Measurements from ENCODE around the gene BST2.
A peak's percentile ranks its signal among the peaks of the same experiment; 100 is the strongest.
"Not testable (repeated sequence)": the region's sequence is repeated elsewhere in the genome, so short reads cannot be mapped to it uniquely, and the experiment has no call there.

Gene BST2

GRCh38 chr19:17385878-17386611 is 19.4 kb downstream of the BST2 start:
- peak; percentile 58 for DNase-seq

GRCh38 chr19:17380426-17381138 is 24.8 kb downstream of the BST2 start:
- no peak for DNase-seq

- no peak for DNase-seq
Measured at GRCh38 chr19:17379221-17379631, 26.2 kb downstream of the BST2 start.

- no peak for DNase-seq
Measured at GRCh38 chr19:17378271-17378670, 27.2 kb downstream of the BST2 start.

- no peak for DNase-seq
Measured at GRCh38 chr19:17376935-17377600, 28.4 kb downstream of the BST2 start, which contains the start of gene PLVAP. Gene PLVAP (minus strand): TSS chr19:17377342. CDS start chr19:17377288, 54 bp downstream.

- no peak for DNase-seq
Measured at GRCh38 chr19:17370026-17370587, 35.3 kb downstream of the BST2 start.

GRCh38 chr19:17365361-17365760 is 40.1 kb downstream of the BST2 start:
- DNase-seq: no peak

- not testable (repeated sequence) for DNase-seq
Measured at GRCh38 chr19:17363852-17364605, 41.4 kb downstream of the BST2 start.

- DNase-seq: no peak
Measured at GRCh38 chr19:17359905-17360800, 45.3 kb downstream of the BST2 start.

- DNase-seq: no peak
Measured at GRCh38 chr19:17358395-17358794, 47.0 kb downstream of the BST2 start.

- no peak for DNase-seq
Measured at GRCh38 chr19:17357724-17358123, 47.7 kb downstream of the BST2 start.

- no peak for DNase-seq
Measured at GRCh38 chr19:17357078-17357666, 48.3 kb downstream of the BST2 start.

- DNase-seq: no peak
Measured at GRCh38 chr19:17353386-17353785, 52.0 kb downstream of the BST2 start.
